SU-DHL-6 (cell line): ENCODE data around the gene ATRX.
"Not testable (repeated sequence)": the region's sequence is repeated elsewhere in the genome, so short reads cannot be mapped to it uniquely, and the experiment has no call there.

Experiments used
- H2AFZ ChIP-seq: fragments of 200-600 bp; sonication (generic); 2 replicates; pipeline ENCODE4 v1.6.1; 2014; ENCODE audit warnings: low read depth, mild to moderate bottlenecking, moderate library complexity, mixed read lengths, antibody characterized with exemption, low read length; ENCODE audit not compliant: severe bottlenecking
- H3F3A ChIP-seq: fragments of 200-600 bp; shearing (Covaris generic); 2 replicates; pipeline ENCODE4 v1.6.0; 2016; ENCODE audit warnings: antibody characterized with exemption, mild to moderate bottlenecking; ENCODE audit not compliant: insufficient read depth
- H3K27ac ChIP-seq: fragments of 200-600 bp; sonication (generic); 2 replicates; pipeline ENCODE4 v1.5.1; 2016; ENCODE audit warnings: low read depth, mild to moderate bottlenecking, low read length, moderate library complexity, mixed read lengths
- H3K27me3 ChIP-seq: fragments of 200-600 bp; sonication (generic), shearing (Covaris generic); 2 replicates; pipeline ENCODE4 v1.6.0; 2014; ENCODE audit warnings: mild to moderate bottlenecking, low read length
- H3K36me3 ChIP-seq: fragments of 200-600 bp; sonication (generic); 2 replicates; pipeline ENCODE4 v1.6.1; 2014; ENCODE audit warnings: mild to moderate bottlenecking, low read length, mixed read lengths
- H3K4me2 ChIP-seq: fragments of 300-600, 200-600 bp; shearing (Covaris generic), sonication (generic); 2 replicates; pipeline ENCODE4 v1.6.0; 2014; ENCODE audit warnings: low read length, low read depth, mild to moderate bottlenecking; ENCODE audit not compliant: poor library complexity, severe bottlenecking
- H3K4me3 ChIP-seq: fragments of 200-600 bp; sonication (generic); 2 replicates; pipeline ENCODE4 v1.5.1; 2014; ENCODE audit warnings: antibody characterized with exemption, low read length, mild to moderate bottlenecking, mixed read lengths; ENCODE audit not compliant: insufficient read depth, poor library complexity, severe bottlenecking
- H3K79me2 ChIP-seq: fragments of 200-600 bp; sonication (generic); 2 replicates; pipeline ENCODE4 v1.6.1; 2014; ENCODE audit warnings: mild to moderate bottlenecking, low read length, moderate library complexity; ENCODE audit not compliant: insufficient read depth
- H3K9ac ChIP-seq: fragments of 200-600 bp; sonication (generic); 2 replicates; pipeline ENCODE4 v1.7.0; 2014; ENCODE audit warnings: mild to moderate bottlenecking, low read length
- H3K9me2 ChIP-seq: fragments of 200-600 bp; sonication (generic); replicated peaks from 2 replicates; pipeline ENCODE4 v1.6.1; 2014; ENCODE audit warnings: low read length; ENCODE audit not compliant: insufficient read depth
- H3K9me3 ChIP-seq: fragments of 200-600 bp; sonication (generic); 2 replicates; pipeline ENCODE4 v1.6.1; 2014; ENCODE audit warnings: low read length, mixed read lengths; ENCODE audit not compliant: insufficient read depth
- H4K20me1 ChIP-seq: fragments of 200-600 bp; sonication (generic); 2 replicates; pipeline ENCODE4 v1.6.1; 2014; ENCODE audit warnings: low read depth, mild to moderate bottlenecking, antibody characterized with exemption, low read length, moderate library complexity, mixed read lengths
- EZH2phosphoT487 ChIP-seq: fragments of 200-600 bp; sonication (generic), shearing (Covaris generic); conservative IDR thresholded peaks from 2 replicates; pipeline ENCODE4 v1.6.1; 2018; ENCODE audit warnings: mild to moderate bottlenecking, antibody characterized with exemption, low read length, moderate library complexity, mixed read lengths
- TF ChIP-seq, protein P1 (sequence below): fragments of 200-600 bp; sonication (generic); IDR thresholded peaks from one replicate; pipeline ENCODE4 v1.5.1; 2017; ENCODE audit warnings: antibody characterized with exemption, mild to moderate bottlenecking, low read length, moderate library complexity; ENCODE audit not compliant: insufficient read depth, poor library complexity, severe bottlenecking

The ATRX gene

DNA sequence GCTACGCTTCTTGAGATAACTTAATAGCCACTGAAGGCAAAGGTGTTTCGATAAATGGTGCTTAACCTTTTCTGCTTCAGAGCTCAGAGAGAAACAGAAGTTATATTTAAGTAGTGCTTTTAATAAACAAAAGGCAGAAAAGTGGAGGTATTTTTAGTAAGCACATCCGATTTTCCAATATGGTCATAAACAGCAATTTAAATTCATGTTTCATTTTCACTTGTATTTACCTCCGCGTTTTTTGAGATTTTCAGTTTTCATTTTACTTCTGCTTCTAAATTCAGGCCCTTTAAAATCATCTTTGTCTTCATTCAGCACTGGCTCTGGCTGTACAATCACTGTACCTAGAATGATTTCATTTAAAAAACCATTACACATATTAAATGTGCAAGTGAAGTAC is 92.4 kb downstream of the ATRX start:
- H2AFZ ChIP-seq: no peak overlapping the region
- no peaks in the 10 kb centered on the region for H3K9me2 ChIP-seq
- no peaks in the 10 kb centered on the region; the same call in 1 of the 2 replicates for H3K79me2 ChIP-seq
- no peak overlapping the region for H3K4me3 ChIP-seq
- H3K36me3 ChIP-seq: peaks cover 5% of the 10 kb centered on the region; the same call in 1 of the 2 replicates
- no peaks in the 10 kb centered on the region for H3K9me3 ChIP-seq
- H4K20me1 ChIP-seq: no peaks in the 10 kb centered on the region
- no peaks in the 10 kb centered on the region for H3K27me3 ChIP-seq
- TF ChIP-seq EZH2phosphoT487: no peak
- TF ChIP-seq, protein P1, sequence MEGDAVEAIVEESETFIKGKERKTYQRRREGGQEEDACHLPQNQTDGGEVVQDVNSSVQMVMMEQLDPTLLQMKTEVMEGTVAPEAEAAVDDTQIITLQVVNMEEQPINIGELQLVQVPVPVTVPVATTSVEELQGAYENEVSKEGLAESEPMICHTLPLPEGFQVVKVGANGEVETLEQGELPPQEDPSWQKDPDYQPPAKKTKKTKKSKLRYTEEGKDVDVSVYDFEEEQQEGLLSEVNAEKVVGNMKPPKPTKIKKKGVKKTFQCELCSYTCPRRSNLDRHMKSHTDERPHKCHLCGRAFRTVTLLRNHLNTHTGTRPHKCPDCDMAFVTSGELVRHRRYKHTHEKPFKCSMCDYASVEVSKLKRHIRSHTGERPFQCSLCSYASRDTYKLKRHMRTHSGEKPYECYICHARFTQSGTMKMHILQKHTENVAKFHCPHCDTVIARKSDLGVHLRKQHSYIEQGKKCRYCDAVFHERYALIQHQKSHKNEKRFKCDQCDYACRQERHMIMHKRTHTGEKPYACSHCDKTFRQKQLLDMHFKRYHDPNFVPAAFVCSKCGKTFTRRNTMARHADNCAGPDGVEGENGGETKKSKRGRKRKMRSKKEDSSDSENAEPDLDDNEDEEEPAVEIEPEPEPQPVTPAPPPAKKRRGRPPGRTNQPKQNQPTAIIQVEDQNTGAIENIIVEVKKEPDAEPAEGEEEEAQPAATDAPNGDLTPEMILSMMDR: no peak
- H3F3A ChIP-seq: no peaks in the 10 kb centered on the region
- no peak overlapping the region for H3K4me2 ChIP-seq
- no peak overlapping the region for H3K27ac ChIP-seq
- H3K9ac ChIP-seq: no peak overlapping the region

DNA sequence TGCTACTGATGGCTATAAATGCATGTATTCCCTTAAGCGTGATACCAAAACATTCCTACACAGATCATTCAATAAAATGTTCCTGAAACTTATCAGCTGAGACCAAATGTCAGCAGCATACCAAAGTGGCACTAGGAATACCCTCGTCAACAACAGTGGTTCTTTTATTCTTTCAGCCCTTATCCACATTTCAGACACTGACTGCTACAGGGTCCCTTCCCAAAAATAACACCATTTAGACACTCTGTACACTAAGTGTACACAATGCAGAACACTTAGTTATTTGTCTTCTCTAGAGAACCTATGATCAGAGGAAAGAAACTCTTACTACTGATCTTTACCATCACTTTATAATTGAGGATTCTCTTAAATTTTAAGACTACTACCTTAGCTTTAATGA is 94.1 kb downstream of the ATRX start:
- Histone ChIP-seq H3K9me2 (no peaks in the 10 kb centered on the region), H3K4me3 (no peak overlapping the region), H3K27me3 (no peaks in the 10 kb centered on the region), H3K27ac (no peak overlapping the region), H3F3A (no peaks in the 10 kb centered on the region), H4K20me1 (no peaks in the 10 kb centered on the region), H3K4me2 (no peak overlapping the region), H3K36me3 (peaks cover 10% of the 10 kb centered on the region; the same call in 1 of the 2 replicates), H3K9ac (no peak overlapping the region), H3K79me2 (no peaks in the 10 kb centered on the region), H3K9me3 (no peaks in the 10 kb centered on the region), H2AFZ (no peak overlapping the region)
- no peak for TF ChIP-seq EZH2phosphoT487
- TF ChIP-seq, protein P1: no peak

DNA sequence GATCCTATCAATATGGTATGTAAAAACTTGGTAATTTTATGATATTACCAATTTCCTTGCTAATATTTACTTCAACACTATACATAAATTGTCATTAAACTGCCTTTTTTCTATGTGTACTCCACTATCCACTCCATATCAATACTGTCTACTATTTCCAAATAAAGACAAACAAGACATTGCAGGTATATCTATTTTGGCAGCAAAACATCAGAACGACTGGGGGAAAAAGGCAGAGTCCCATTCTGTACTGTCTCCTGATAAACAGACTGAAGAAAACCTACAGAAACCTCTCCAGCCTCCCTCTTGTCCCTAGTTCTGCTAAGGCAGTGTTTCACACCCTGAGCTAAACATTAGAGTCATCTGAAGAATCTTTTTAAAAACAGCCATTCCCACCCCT is 96.6 kb downstream of the ATRX start:
- Histone ChIP-seq H3K79me2 (no peaks in the 10 kb centered on the region), H3K27ac (no peak overlapping the region), H3K9me2 (no peaks in the 10 kb centered on the region), H3K4me2 (no peak overlapping the region), H3K4me3 (no peak overlapping the region), H3F3A (no peaks in the 10 kb centered on the region), H3K27me3 (no peaks in the 10 kb centered on the region), H2AFZ (no peak overlapping the region), H3K9ac (no peak overlapping the region), H3K9me3 (no peaks in the 10 kb centered on the region), H3K36me3 (peaks cover 14% of the 10 kb centered on the region; the same call in 1 of the 2 replicates), H4K20me1 (no peaks in the 10 kb centered on the region)
- TF ChIP-seq EZH2phosphoT487: no peak
- TF ChIP-seq, protein P1: no peak

DNA sequence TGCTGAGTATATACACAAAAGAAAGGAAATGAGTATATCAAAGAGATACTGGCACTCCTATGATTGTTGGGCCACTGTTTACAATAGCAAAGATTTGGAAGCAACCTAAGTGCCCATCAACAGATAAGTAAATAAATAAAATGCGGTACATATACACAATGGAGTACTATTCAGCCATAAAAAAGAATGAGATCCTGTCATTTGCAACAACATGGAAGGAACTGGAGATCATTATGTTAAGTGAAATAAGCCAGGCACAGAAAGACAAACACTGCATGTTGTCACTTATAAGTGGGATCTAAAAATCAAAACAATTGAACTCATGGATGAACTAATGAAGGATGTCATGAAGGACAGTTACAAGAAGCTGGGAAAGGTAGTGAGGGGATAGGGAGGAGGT is 100.3 kb downstream of the ATRX start:
- H3K4me3 ChIP-seq, H3F3A ChIP-seq, H3K9ac ChIP-seq, H3K9me3 ChIP-seq, H3K27me3 ChIP-seq, H2AFZ ChIP-seq, H3K4me2 ChIP-seq, H4K20me1 ChIP-seq, H3K27ac ChIP-seq, H3K79me2 ChIP-seq, H3K9me2 ChIP-seq: not testable (repeated sequence)
- H3K36me3 ChIP-seq: peaks cover 20% of the 10 kb centered on the region
